Spleen (tissue), 7 donors: Measurements from ENCODE around the gene VWA3A.

Experiments
- POLR2A ChIP-seq, 3 donors: fragments of 450-650 bp; IDR thresholded peaks; one replicate each; pipeline ENCODE4 v1.5.1; 2017; ENCODE audit warnings: antibody characterized with exemption in 3 of 3, mild to moderate bottlenecking in 1 of 3
- POLR2AphosphoS5 ChIP-seq, 3 donors: sonication (generic); formaldehyde crosslinking; IDR thresholded peaks; one replicate each; pipeline ENCODE4 v1.5.1; 2017; ENCODE audit warnings: antibody characterized with exemption in 3 of 3
- TF ChIP-seq, protein P1 (sequence below), 11 experiments: fragments of 200-600 bp in 7 of 11; fragments of 450-650 bp in 4 of 11; sonication (generic) in 4 of 11; IDR thresholded peaks in 8 of 11; conservative IDR thresholded peaks in 3 of 11; 1 replicate in 7 of 11; 2 replicates in 4 of 11; pipeline versions ENCODE4 v1.4.0 to v1.8.0; 2016 to 2021; ENCODE audit warnings: antibody characterized with exemption in 11 of 11, inconsistent platforms in 4 of 11, mild to moderate bottlenecking in 1 of 11
- donor health status: DM: no; HTN: no; CAD: no; lungs with moderate emphysema.
- donor health status: DM: no; HTN: no; CAD: no.
- donor health status: DM: no; HTN: no; CAD: no.

DNA sequence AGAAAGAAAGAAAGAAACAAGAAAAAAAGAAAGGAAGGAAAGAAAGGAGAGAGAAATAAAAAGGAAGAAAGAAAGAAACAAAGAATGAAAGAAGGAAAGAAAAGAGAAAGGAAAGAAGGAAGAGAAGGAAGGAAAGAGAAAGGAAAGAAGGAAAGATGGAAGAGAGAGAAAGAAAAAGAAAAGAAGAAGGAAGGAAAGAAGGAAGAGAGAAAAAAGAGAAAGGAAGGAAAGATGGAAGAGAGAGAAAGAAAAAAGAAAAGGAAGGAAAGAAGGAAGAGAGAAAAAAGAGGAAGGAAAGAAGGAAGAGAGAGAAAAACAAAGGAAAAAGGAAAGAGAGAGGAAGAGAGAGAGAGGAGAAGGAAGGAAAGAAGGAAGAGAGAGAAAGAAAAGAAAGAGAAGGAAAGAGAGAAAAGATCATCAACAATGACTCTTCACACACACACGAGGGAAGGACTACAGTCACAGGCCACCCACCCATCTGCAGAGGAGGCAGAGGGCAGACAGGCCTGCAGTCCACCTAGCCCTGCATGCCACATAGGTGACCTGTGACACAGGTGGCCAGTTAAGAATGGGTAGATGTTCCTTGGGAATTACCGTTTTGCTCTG lies 23.9 kb downstream of the VWA3A start:
- TF ChIP-seq, protein P1, sequence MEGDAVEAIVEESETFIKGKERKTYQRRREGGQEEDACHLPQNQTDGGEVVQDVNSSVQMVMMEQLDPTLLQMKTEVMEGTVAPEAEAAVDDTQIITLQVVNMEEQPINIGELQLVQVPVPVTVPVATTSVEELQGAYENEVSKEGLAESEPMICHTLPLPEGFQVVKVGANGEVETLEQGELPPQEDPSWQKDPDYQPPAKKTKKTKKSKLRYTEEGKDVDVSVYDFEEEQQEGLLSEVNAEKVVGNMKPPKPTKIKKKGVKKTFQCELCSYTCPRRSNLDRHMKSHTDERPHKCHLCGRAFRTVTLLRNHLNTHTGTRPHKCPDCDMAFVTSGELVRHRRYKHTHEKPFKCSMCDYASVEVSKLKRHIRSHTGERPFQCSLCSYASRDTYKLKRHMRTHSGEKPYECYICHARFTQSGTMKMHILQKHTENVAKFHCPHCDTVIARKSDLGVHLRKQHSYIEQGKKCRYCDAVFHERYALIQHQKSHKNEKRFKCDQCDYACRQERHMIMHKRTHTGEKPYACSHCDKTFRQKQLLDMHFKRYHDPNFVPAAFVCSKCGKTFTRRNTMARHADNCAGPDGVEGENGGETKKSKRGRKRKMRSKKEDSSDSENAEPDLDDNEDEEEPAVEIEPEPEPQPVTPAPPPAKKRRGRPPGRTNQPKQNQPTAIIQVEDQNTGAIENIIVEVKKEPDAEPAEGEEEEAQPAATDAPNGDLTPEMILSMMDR (IDR thresholded peaks at IDR 0.05 in 8 of 11, conservative IDR thresholded peaks at IDR 0.05 in 3 of 11), result no peak
- no peak for TF ChIP-seq POLR2AphosphoS5 (IDR thresholded peaks at IDR 0.05)
- TF ChIP-seq POLR2A (IDR thresholded peaks at IDR 0.05), result no peak
